ENCODE data around the gene ATP9A. TPM values are rescaled to one million over a fixed set of nuclear protein-coding genes. Genes with fewer than 3 reads are reported as not detected.
"Not testable (repeated sequence)": the region's sequence is repeated elsewhere in the genome, so short reads cannot be mapped to it uniquely, and the experiment has no call there.

ATP9A gene
- polyA plus RNA-seq, 3 donors from 2014 or later: 0.82 to 2.8 (median 1.2) TPM

DNA sequence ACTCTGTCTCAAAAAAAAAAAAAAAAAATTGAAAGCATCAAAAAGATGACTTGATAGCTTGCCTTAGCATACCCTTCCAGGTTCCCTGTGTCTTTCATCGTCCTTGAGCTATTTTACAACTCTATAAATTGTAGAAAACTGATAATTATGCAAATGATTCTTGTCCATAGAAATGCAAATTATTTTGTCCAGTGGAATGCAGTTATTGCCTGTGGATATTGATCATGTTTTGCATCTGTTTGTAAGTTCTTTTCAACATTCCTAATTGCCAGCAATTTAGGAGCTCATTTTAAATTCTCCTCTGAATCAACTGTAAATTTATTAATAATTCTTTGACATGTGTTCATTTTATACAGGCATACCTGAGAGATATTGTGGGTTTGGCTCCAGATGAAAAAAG, 7.1 kb upstream of the ATP9A start:
- Mint-ChIP-seq H3K36me3 (peaks cover 0 to 5% (median 0%) of the 10 kb centered on the region in 3 donors), H3K9me3 (peaks cover 0 to 2% (median 0%) of the 10 kb centered on the region in 6 donors), H3K4me1 (peaks cover 14 to 25% of the 10 kb centered on the region in 2 donors), H3K4me3 (no peak overlapping the region), H3K27me3 (ENCODE audit: low read depth in 3 of 3) (peaks cover 1 to 4% (median 2%) of the 10 kb centered on the region in 3 donors), H3K27ac (peak overlapping the region in 1 of 6 donors; percentile 49)
- DNase-seq: no peak

GRCh38 chr20:51772236-51772635, 4.0 kb upstream of the ATP9A start:
- Mint-ChIP-seq H3K27me3 (ENCODE audit: low read depth in 3 of 3) (peaks cover 4 to 10% (median 7%) of the 10 kb centered on the region in 3 donors), H3K4me3 (no peak overlapping the region), H3K36me3 (peaks cover 0 to 6% (median 0%) of the 10 kb centered on the region in 3 donors), H3K27ac (no peak overlapping the region), H3K4me1 (peaks cover 29 to 43% of the 10 kb centered on the region in 2 donors), H3K9me3 (no peaks in the 10 kb centered on the region)
- DNase-seq: no peak

DNA sequence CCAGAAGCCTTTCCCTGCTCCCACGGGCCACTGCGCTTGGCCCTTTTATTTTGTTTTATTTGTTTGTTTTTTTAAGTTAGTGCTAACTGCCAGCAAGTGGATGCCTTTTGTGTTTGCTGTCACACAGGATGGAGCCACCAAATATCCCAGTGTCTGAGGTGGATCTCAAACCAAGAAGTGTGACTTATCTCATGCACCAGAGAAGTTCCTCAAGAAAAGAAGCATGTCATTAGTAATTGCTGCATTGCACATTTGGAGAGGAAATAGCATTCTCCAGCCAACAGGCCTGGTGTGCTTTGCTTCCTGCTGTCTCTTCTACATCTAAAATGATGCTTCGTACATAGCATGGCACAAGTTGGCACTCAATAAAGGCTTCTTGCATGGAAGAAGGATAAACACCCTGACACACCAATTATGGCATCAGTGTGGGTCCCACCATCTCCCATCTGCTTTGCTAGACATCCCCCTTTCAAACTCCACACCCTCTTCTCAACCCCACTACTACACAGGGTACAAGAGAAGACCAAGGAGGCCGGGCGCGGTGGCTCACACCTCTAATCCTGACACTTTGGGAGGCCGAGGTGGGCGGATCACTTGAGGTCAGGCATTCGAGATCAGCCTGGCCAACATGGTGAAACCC, 1.9 kb upstream of the ATP9A start:
- H3K27me3 Mint-ChIP-seq (ENCODE audit: low read depth in 3 of 3): peaks cover 4 to 7% (median 6%) of the 10 kb centered on the region in 3 donors
- peak overlapping the region in 5 of 6 donors; percentile 15 to 72 (median 35) for H3K27ac Mint-ChIP-seq
- H3K4me1 Mint-ChIP-seq: peaks cover 29 to 48% of the 10 kb centered on the region in 2 donors
- H3K36me3 Mint-ChIP-seq: peaks cover 0 to 6% (median 0%) of the 10 kb centered on the region in 3 donors
- no peak for DNase-seq
- peak overlapping the region; percentile 46 to 86 (median 65) for H3K4me3 Mint-ChIP-seq
- no peaks in the 10 kb centered on the region for H3K9me3 Mint-ChIP-seq

DNA sequence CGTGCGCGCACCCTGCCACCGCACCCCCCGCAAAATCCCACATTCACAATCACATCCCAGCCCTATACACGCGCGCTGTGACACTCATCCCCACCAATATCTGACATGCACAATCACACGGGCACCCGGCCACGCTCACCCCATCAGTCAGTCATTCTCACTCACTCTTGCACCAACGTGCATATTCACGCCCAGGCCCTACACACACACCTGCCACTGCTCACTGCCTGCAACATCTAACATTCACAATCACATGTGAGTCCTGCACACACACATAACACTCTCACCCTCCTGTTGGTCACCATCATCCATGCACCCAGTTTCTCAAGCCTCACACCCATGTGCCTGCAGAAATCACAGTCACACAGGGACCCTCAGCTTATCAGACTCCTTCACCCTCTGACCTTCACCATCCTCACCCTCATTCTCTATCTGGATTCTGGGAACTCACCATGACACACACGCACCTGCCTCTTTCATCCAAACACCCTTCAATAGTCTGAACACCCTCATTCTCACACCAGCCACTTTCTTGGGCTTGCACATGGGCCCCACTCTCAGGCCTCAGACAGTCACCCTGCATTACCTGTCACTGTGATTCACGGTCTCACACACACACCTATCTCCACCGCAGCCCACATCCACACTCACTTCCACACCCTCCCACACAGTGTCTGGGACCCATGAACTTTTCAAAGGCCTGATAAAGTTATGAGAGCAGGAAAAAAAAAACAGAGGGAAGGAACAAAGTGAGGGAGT, 748 bp upstream of the ATP9A start:
- H3K4me3 Mint-ChIP-seq: peak overlapping the region; percentile 86 to 91 (median 89)
- peaks cover 26 to 42% of the 10 kb centered on the region in 2 donors for H3K4me1 Mint-ChIP-seq
- H3K36me3 Mint-ChIP-seq: peaks cover 0 to 6% (median 0%) of the 10 kb centered on the region in 3 donors
- no peaks in the 10 kb centered on the region for H3K9me3 Mint-ChIP-seq
- H3K27me3 Mint-ChIP-seq (ENCODE audit: low read depth in 3 of 3): peaks cover 4 to 8% (median 7%) of the 10 kb centered on the region in 3 donors
- H3K27ac Mint-ChIP-seq: peak overlapping the region; percentile 35 to 91 (median 67)
- peak in 1 of 3 donors; percentile 4 for DNase-seq

- peak overlapping the region in 4 of 6 donors; percentile 49 to 86 (median 64) for H3K27ac Mint-ChIP-seq
- peak overlapping the region; percentile 81 to 90 (median 85) for H3K4me3 Mint-ChIP-seq
- H3K4me1 Mint-ChIP-seq: peaks cover 15 to 26% of the 10 kb centered on the region in 2 donors
- DNase-seq: peak; percentile 55 to 65 (median 55)
- peaks cover 4 to 8% (median 7%) of the 10 kb centered on the region in 3 donors for H3K27me3 Mint-ChIP-seq (ENCODE audit: low read depth in 3 of 3)
- H3K9me3 Mint-ChIP-seq: no peaks in the 10 kb centered on the region
- peaks cover 0 to 6% (median 0%) of the 10 kb centered on the region in 3 donors for H3K36me3 Mint-ChIP-seq
Measured at GRCh38 chr20:51766994-51767866, 960 bp downstream of the ATP9A start.

- not testable (repeated sequence) for H3K36me3 Mint-ChIP-seq; DNase-seq; H3K27me3 Mint-ChIP-seq (ENCODE audit: low read depth in 3 of 3); H3K9me3 Mint-ChIP-seq
- Mint-ChIP-seq H3K4me1 (peaks cover 15 to 26% of the 10 kb centered on the region in 2 donors), H3K27ac (peak overlapping the region in 1 of 6 donors; percentile 60), H3K4me3 (peak overlapping the region in 3 of 5 donors; percentile 15 to 48 (median 44))
Measured at GRCh38 chr20:51765381-51765780, 2.8 kb downstream of the ATP9A start.

GRCh38 chr20:51763965-51764602, 4.1 kb downstream of the ATP9A start:
- DNase-seq: no peak
- H3K4me1 Mint-ChIP-seq: peaks cover 6 to 16% of the 10 kb centered on the region in 2 donors
- H3K4me3 Mint-ChIP-seq: no peak overlapping the region
- H3K9me3 Mint-ChIP-seq: no peaks in the 10 kb centered on the region
- no peak overlapping the region for H3K27ac Mint-ChIP-seq
- H3K36me3 Mint-ChIP-seq: peaks cover 0 to 5% (median 0%) of the 10 kb centered on the region in 3 donors
- peaks cover 4% of the 10 kb centered on the region in 3 donors for H3K27me3 Mint-ChIP-seq (ENCODE audit: low read depth in 3 of 3)

- no peak for DNase-seq
- Mint-ChIP-seq H3K27me3 (ENCODE audit: low read depth in 3 of 3) (peaks cover 0 to 4% (median 4%) of the 10 kb centered on the region in 3 donors), H3K4me1 (peaks cover 0 to 4% of the 10 kb centered on the region in 2 donors), H3K9me3 (no peaks in the 10 kb centered on the region), H3K36me3 (no peaks in the 10 kb centered on the region), H3K27ac (peak overlapping the region in 1 of 6 donors; percentile 10), H3K4me3 (no peak overlapping the region)
Measured at GRCh38 chr20:51760905-51761546, 7.2 kb downstream of the ATP9A start.

DNA sequence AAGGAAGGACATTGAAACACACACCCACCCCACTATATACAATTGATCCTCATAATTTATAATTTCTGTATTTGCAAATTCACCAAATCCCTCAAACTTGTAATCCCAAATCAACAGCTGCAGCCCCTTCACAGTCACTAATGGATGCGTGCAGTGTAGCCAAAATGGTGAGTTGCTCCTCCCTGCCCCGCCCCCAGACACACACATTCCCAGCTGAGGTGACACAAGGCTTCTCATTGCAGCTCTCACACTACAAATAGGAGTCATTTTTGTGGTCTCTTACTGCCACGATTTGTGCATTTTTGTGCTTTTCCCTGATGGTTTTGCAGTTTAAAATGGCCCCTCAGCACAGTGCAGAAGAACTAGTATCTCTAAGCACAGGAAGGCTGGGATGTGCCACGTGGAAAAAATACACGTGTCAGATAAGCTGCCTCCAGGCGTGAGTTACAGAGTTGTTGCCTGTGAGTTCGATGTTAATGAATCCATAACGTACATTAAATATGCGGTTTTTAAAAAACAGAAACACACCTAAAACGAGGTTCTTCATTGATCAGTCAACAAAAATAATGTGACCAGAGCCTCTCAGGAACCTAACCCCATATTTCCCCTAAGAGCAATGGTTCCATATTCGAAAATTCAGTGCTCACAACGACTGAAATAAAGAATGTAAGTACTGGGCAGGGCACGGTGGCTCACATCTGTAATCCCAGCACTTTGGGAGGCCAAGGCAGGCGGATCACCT, 8.2 kb downstream of the ATP9A start:
- DNase-seq: no peak
- Mint-ChIP-seq H3K4me1 (peaks cover 0 to 4% of the 10 kb centered on the region in 2 donors), H3K27me3 (ENCODE audit: low read depth in 3 of 3) (peaks cover 0 to 4% (median 4%) of the 10 kb centered on the region in 3 donors), H3K27ac (peak overlapping the region in 1 of 6 donors; percentile 48), H3K36me3 (no peaks in the 10 kb centered on the region), H3K9me3 (no peaks in the 10 kb centered on the region), H3K4me3 (no peak overlapping the region)

DNA sequence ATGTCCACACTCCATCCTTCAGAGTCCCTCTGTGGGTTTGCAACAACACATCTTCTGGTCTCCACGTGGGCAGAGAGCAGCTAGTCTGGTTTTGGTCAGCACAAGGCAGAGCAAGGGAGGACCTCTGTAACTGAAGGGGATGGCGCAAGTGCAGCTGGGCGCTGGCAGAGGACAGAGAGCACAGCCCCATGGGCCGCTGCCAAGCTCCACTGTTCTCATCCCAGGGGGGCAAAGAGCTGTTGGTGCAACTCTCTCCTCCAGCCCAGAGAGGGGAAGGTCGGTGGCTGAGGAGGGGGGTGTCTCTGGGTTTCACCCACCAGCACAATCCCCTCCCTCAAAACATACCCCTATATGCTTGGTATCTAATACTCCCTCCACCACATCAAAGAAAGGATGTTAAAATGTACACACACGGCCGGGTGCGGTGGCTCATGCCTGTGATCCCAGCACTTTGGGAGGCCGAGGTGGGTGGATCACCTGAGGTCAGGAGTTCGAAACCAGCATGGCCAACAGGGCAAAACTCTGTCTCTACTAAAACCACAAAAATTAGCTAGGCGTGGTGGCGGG, 9.1 kb downstream of the ATP9A start:
- Mint-ChIP-seq H3K9me3 (no peaks in the 10 kb centered on the region), H3K4me1 (peaks cover 0 to 4% of the 10 kb centered on the region in 2 donors), H3K27me3 (ENCODE audit: low read depth in 3 of 3) (peaks cover 0 to 4% (median 2%) of the 10 kb centered on the region in 3 donors), H3K36me3 (no peaks in the 10 kb centered on the region), H3K4me3 (no peak overlapping the region), H3K27ac (no peak overlapping the region)
- DNase-seq: no peak

- H3K36me3 Mint-ChIP-seq: no peaks in the 10 kb centered on the region
- no peak for DNase-seq
- H3K27me3 Mint-ChIP-seq (ENCODE audit: low read depth in 3 of 3): peaks cover 0 to 4% (median 2%) of the 10 kb centered on the region in 3 donors
- no peak overlapping the region for H3K27ac Mint-ChIP-seq
- H3K4me1 Mint-ChIP-seq: peaks cover 0 to 6% of the 10 kb centered on the region in 2 donors
- no peak overlapping the region for H3K4me3 Mint-ChIP-seq
- H3K9me3 Mint-ChIP-seq: no peaks in the 10 kb centered on the region
Measured at GRCh38 chr20:51757226-51757625, 11.0 kb downstream of the ATP9A start.

GRCh38 chr20:51756653-51757052, 11.5 kb downstream of the ATP9A start:
- Mint-ChIP-seq H3K9me3 (no peaks in the 10 kb centered on the region), H3K4me1 (peaks cover 0 to 6% of the 10 kb centered on the region in 2 donors), H3K27ac (no peak overlapping the region), H3K4me3 (no peak overlapping the region), H3K36me3 (no peaks in the 10 kb centered on the region), H3K27me3 (ENCODE audit: low read depth in 3 of 3) (peaks cover 0 to 4% (median 2%) of the 10 kb centered on the region in 3 donors)
- DNase-seq: no peak

All from immature natural killer cell (primary cell).